Hepatocyte (in vitro differentiated cells): ENCODE data around the gene TSPEAR. TPM values are rescaled to one million over a fixed set of nuclear protein-coding genes. Genes with fewer than 3 reads are reported as not detected.

Experiments used
- DNase-seq: peaks from one replicate; pipeline ENCODE4 v3.0.0-alpha.2; 2016; ENCODE audit warnings: low spot score
- H2AFZ ChIP-seq: fragments of 200-600 bp; sonication (generic); 2 replicates; pipeline ENCODE4 v1.6.0; 2016; ENCODE audit warnings: antibody characterized with exemption, mild to moderate bottlenecking
- H3K27ac ChIP-seq: fragments of 200-600 bp; sonication (generic); 2 replicates; pipeline ENCODE4 v1.5.1; 2016; ENCODE audit warnings: mild to moderate bottlenecking
- H3K27me3 ChIP-seq: fragments of 200-600 bp; sonication (generic); 2 replicates; pipeline ENCODE4 v1.6.1; 2016
- H3K36me3 ChIP-seq: fragments of 200-600 bp; sonication (generic); replicated peaks from 2 replicates; pipeline ENCODE4 v1.5.1; 2016; ENCODE audit warnings: low read depth; ENCODE audit not compliant: insufficient read depth
- H3K4me1 ChIP-seq: fragments of 200-600 bp; sonication (generic); 2 replicates; pipeline ENCODE4 v1.5.1; 2016; ENCODE audit warnings: mild to moderate bottlenecking, moderate library complexity; ENCODE audit not compliant: insufficient read depth
- H3K4me2 ChIP-seq: fragments of 200-600 bp; sonication (generic); 2 replicates; pipeline ENCODE4 v1.6.0; 2016
- H3K4me3 ChIP-seq: fragments of 200-600 bp; sonication (generic); 2 replicates; pipeline ENCODE4 v1.5.1; 2016; ENCODE audit warnings: mild to moderate bottlenecking
- H3K79me2 ChIP-seq: fragments of 200-600 bp; sonication (generic); 2 replicates; pipeline ENCODE4 v1.6.0; 2017; ENCODE audit warnings: mild to moderate bottlenecking
- H3K9me2 ChIP-seq: fragments of 200-600 bp; sonication (generic); replicated peaks from 2 replicates; pipeline ENCODE4 v1.6.0; 2017; ENCODE audit warnings: mild to moderate bottlenecking; ENCODE audit not compliant: insufficient read depth
- H3K9me3 ChIP-seq: fragments of 200-600 bp; sonication (generic); 2 replicates; pipeline ENCODE4 v1.5.1; 2016; ENCODE audit warnings: low read depth, mild to moderate bottlenecking
- H4K20me1 ChIP-seq: fragments of 200-600 bp; sonication (generic); 2 replicates; pipeline ENCODE4 v1.6.0; 2016; ENCODE audit warnings: mild to moderate bottlenecking; ENCODE audit not compliant: insufficient read depth, poor library complexity, severe bottlenecking
- CTCF ChIP-seq: fragments of 200-600 bp; sonication (generic); IDR thresholded peaks from 2 replicates; pipeline ENCODE4 v1.5.1; 2016; ENCODE audit warnings: antibody characterized with exemption, mild to moderate bottlenecking; ENCODE audit not compliant: poor library complexity
- EZH2 ChIP-seq: fragments of 200-600 bp; sonication (generic); IDR thresholded peaks from 2 replicates; pipeline ENCODE4 v1.6.1; 2016; ENCODE audit warnings: antibody characterized with exemption, mild to moderate bottlenecking, borderline replicate concordance
- EZH2phosphoT487 ChIP-seq: fragments of 200-600 bp; sonication (generic); IDR thresholded peaks from one replicate; pipeline ENCODE4 v1.6.1; 2018; ENCODE audit warnings: antibody characterized with exemption, mild to moderate bottlenecking, low read depth, moderate library complexity; ENCODE audit not compliant: unreplicated experiment, severe bottlenecking
- WGBS: methylation state at CpG from one replicate; pipeline ENCODE4 v1.1.6; 2016; ENCODE audit warnings: low lambda C conversion rate; ENCODE audit errors: missing lambda C conversion rate; 5-methylcytosine and 5-hydroxymethylcytosine counted together
- polyA plus RNA-seq: library from polyadenylated mRNA; unstranded; fragments of >200 nt; fragmentation: Nextera tagmentation; extraction: Ambion mirVana; gene quantifications from 2 replicates; pipeline ENCODE4 v1.2.1, GENCODE V29; 2016
- total RNA-seq: library from RNA; depleted of rRNA; stranded (reverse); fragments of >200 nt; gene quantifications from 2 replicates; pipeline ENCODE4 v1.2.3, GENCODE V29; 2014

TSPEAR gene
- total and polyA plus RNA-seq, 2 experiments from 2014 or later = 0.35 TPM; not detected in 1

- H3K4me3 ChIP-seq = no peak overlapping the region
- no peak for DNase-seq
- H3K9me3 ChIP-seq = no peaks in the 10 kb centered on the region
- TF ChIP-seq EZH2phosphoT487 (no peak), EZH2 (no peak), CTCF (no peak)
- H4K20me1 ChIP-seq = no peaks in the 10 kb centered on the region
- no peaks in the 10 kb centered on the region for H3K4me1 ChIP-seq
- H3K36me3 ChIP-seq = no peaks in the 10 kb centered on the region
- H3K27me3 ChIP-seq = no peaks in the 10 kb centered on the region
- H3K27ac ChIP-seq = no peak overlapping the region
- 86% methylated on average over 21 of the region's 26 CpGs for WGBS
- no peaks in the 10 kb centered on the region for H3K79me2 ChIP-seq
- no peaks in the 10 kb centered on the region for H3K9me2 ChIP-seq
- H2AFZ ChIP-seq = no peak overlapping the region
- H3K4me2 ChIP-seq = no peak overlapping the region
Observed at GRCh38 chr21:44758781-44759627, 47.6 kb upstream of the TSPEAR start.

- no peaks in the 10 kb centered on the region for H3K4me1 ChIP-seq
- H3K27ac ChIP-seq = no peak overlapping the region
- no peak for DNase-seq
- H3K36me3 ChIP-seq = no peaks in the 10 kb centered on the region
- no peak for TF ChIP-seq EZH2
- TF ChIP-seq EZH2phosphoT487 = no peak
- TF ChIP-seq CTCF = no peak
- no peak overlapping the region for H3K4me2 ChIP-seq
- H2AFZ ChIP-seq = no peak overlapping the region
- no peak overlapping the region for H3K4me3 ChIP-seq
- H3K9me2 ChIP-seq = no peaks in the 10 kb centered on the region
- no peaks in the 10 kb centered on the region for H3K9me3 ChIP-seq
- H4K20me1 ChIP-seq = no peaks in the 10 kb centered on the region
- over 99% methylated on average over 8 of the region's 8 CpGs for WGBS
- H3K79me2 ChIP-seq = no peaks in the 10 kb centered on the region
- no peaks in the 10 kb centered on the region for H3K27me3 ChIP-seq
Observed at GRCh38 chr21:44758141-44758561, 46.8 kb upstream of the TSPEAR start.

GRCh38 chr21:44757731-44758130 is 46.4 kb upstream of the TSPEAR start:
- 84% methylated on average over 5 of the region's 6 CpGs for WGBS
- H3K9me2 ChIP-seq = no peaks in the 10 kb centered on the region
- no peaks in the 10 kb centered on the region for H3K4me1 ChIP-seq
- no peak overlapping the region for H3K4me3 ChIP-seq
- no peak overlapping the region for H3K4me2 ChIP-seq
- no peak overlapping the region for H3K27ac ChIP-seq
- no peaks in the 10 kb centered on the region for H3K36me3 ChIP-seq
- H3K9me3 ChIP-seq = no peaks in the 10 kb centered on the region
- H4K20me1 ChIP-seq = no peaks in the 10 kb centered on the region
- DNase-seq = no peak
- TF ChIP-seq CTCF (no peak), EZH2phosphoT487 (no peak), EZH2 (no peak)
- no peaks in the 10 kb centered on the region for H3K79me2 ChIP-seq
- H3K27me3 ChIP-seq = no peaks in the 10 kb centered on the region
- H2AFZ ChIP-seq = no peak overlapping the region
